VCaP (cell line): ENCODE results near the gene KLHL24.
A peak's percentile ranks its signal among the peaks of the same experiment; 100 is the strongest.
"Not testable (repeated sequence)": the region's sequence is repeated elsewhere in the genome, so short reads cannot be mapped to it uniquely, and the experiment has no call there.

Experiments used
- H3K27ac ChIP-seq: fragments of 450-650 bp; 2 replicates; pipeline ENCODE4 v1.5.1; 2017
- TF ChIP-seq, protein P1 (sequence below): fragments of 450-650 bp; conservative IDR thresholded peaks from 2 replicates; pipeline ENCODE4 v1.5.1; 2017; ENCODE audit warnings: mild to moderate bottlenecking, moderate library complexity

Gene KLHL24

DNA sequence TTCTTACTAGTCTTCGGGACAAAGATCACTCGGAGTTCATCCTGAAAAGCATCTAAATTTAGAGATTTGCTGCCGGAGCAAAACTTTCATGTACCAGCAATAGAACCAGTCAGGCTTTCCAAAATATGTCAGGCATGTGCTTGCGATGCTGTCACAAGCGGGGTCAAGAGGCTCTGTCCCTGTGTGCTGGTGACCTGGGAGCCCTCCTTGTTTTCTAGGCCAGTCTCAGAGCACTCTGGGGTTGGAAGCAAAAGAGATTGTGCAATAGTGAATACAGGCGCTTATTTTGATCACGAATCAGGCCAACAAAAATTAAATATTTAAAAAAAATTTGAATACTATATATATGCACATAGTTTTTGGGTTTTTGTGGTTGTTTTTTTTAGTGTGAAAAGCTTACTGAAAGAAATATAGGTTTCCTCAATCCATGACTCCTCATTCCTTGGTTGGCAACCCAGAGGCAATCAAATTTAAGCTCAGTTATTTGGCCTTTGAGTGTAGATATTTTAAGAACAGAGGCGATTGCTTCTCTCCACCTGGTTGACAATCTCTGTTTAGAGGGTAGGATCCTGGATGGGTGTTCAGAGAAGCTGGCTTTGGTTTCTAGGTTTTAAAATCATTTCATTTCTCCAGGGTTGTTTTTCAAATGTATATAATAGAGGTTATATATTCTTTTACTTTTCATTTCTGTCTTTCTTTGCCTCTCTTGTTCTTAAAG is 8.4 kb upstream of the KLHL24 start:
- TF ChIP-seq, protein P1, sequence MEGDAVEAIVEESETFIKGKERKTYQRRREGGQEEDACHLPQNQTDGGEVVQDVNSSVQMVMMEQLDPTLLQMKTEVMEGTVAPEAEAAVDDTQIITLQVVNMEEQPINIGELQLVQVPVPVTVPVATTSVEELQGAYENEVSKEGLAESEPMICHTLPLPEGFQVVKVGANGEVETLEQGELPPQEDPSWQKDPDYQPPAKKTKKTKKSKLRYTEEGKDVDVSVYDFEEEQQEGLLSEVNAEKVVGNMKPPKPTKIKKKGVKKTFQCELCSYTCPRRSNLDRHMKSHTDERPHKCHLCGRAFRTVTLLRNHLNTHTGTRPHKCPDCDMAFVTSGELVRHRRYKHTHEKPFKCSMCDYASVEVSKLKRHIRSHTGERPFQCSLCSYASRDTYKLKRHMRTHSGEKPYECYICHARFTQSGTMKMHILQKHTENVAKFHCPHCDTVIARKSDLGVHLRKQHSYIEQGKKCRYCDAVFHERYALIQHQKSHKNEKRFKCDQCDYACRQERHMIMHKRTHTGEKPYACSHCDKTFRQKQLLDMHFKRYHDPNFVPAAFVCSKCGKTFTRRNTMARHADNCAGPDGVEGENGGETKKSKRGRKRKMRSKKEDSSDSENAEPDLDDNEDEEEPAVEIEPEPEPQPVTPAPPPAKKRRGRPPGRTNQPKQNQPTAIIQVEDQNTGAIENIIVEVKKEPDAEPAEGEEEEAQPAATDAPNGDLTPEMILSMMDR, result no peak
- H3K27ac ChIP-seq, result no peak overlapping the region

DNA sequence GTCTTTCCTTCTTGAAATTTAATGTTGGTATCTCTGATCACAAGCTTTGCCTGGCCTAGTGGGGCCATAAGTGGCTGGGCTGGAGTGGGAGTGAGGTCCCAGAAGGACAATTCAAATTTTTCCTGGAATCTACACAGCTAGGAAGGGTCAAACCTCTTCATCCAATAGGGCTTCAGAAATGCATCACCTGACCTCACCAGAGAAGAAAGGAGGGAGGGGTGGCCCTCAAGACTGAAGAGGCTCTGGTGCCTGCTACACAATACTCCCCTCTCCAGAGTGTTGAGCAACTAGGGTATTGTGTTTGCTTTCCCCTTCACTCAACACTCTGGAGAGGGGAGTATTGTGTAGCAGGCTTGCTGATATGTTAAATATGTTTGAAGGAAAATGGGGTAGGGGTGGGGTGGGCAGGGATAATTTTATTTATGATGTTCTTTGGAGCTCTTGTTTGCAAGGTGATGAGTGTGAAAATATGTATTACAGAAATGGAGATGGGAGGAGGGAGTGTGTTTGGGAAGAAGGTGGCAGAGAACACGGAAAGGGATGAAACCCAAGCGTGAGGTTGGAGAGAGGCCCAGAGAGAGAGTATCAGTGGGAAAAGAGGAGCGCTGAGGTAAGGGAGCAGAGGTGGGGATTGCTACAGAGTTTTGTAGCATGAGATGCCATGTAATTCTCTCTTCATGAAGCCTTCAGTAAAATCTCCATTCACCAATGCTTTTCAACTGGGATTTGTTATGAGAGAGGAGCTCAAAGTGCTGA is 5.7 kb upstream of the KLHL24 start:
- TF ChIP-seq, protein P1, result no peak
- H3K27ac ChIP-seq, result no peak overlapping the region

DNA sequence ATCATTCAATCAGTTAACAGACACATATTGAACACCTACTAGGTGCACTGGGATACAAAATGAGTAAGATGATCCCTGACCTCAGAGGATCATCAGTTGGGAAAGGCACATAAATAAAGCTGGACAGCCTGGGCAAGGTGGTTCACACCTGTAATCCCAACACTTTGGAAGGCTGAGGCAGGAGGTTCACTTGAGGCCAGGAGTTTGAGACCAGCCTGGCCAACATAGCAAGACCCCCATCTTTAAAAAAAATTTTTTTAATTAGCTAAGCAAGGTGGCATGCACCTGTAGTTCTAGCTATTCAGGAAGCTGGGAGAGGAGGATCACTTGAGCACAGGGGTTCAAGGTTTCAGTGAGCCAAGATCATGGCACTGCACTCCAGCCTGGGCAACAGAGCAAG is 3.7 kb upstream of the KLHL24 start:
- TF ChIP-seq, protein P1, result no peak
- no peak overlapping the region for H3K27ac ChIP-seq

DNA sequence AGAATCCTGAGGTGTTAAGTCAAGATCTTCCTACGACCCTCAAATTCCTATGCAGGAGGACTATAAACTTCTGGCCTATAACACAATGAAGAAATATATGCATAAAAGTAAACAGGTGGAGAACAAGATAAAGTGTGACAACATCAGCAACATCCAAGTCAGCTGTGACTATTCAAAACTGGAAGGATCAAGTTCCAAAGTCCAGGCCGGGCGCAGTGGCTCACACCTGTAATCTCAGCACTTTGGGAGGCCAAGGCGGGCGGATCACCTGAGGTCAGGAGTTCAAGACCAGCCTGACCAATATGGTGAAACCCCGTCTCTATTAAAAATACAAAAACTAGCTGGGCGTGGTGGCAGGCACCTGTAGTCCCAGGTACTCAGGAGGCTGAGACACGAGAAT is 2.7 kb upstream of the KLHL24 start:
- not testable (repeated sequence) for H3K27ac ChIP-seq

DNA sequence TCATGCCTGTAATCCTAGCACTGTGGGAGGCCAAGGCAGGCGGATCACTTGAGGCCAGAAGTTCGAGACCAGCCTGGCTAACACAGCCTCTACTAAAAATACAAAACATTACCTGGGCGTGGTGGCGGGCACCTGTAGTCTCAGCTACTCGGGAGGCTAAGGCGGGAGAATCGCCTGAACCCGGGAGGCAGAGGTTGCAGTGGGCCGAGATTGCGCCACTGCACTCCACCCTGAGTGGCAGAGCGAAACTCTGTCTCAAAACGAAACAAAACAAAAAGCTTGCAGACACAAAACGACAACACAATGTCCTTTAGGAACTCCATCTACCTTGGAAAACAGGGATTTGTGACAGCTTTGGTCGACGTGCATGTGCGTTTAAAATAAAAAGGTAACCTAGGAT is 716 bp upstream of the KLHL24 start:
- H3K27ac ChIP-seq, result peak overlapping the region; percentile 92
- TF ChIP-seq, protein P1, result no peak

DNA sequence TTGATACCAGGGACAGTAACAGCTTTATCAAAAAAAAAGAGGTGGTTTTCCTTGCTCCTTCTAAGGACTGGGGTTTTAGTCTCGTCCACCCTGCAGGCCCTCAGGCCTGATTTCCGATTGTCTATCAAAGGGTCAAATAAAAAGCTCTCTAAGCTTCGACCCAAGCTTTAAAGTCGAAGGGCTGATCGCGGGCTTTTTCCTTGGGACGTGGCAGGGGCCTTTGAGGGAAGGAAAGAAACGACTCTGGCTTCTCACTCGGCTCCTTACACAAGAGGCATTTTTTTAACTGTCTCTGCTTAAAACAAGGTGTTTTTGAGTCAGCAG is 354 bp upstream of the KLHL24 start:
- TF ChIP-seq, protein P1, result no peak
- peak overlapping the region; percentile 92 for H3K27ac ChIP-seq

DNA sequence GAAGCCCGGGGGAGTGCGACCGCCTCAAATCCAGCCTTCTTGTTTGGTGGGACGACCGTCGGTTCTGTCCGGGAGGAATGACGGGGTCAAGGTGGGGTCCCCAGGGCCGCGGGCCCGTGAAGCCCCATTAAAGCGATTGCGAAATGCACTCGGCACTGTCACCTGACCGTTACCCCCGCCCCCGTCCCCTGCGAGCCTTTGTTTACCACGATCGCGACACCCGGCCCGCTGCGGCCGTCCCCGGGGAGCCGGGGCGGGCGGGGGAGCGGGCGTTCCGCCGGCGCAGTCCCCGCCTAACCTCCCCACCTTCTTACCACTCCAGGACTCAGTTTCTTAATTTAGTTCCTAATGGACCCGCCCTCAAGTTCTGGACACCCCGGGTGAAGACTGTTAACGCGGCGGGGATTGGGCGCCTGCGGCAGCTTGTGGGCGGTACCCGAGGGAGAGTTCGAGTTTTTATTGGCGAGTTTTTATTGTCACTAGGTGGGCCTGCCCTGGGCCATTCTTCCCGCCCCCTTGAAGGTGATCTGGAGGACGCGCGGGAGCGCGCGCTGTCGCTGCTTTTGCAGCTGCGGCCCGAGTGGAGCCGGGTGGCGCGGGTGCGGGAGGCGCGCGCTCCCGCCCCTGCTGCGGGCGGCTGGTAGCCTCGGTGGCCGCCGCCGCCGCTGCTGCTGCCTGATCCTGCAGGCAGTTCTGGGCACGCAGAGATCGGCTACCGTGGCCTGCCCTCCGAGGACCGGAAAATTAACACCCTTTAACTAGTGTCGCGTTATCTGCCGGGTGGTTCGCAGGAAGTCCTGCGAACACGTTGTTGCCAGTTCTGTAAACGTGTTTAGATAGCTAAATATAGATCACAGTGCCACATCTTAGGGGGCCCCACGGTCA is 1.0 kb downstream of the KLHL24 start:
- TF ChIP-seq, protein P1, result no peak
- peak overlapping the region; percentile 92 for H3K27ac ChIP-seq
